Fibroblast of the conjunctiva (primary cell): Measurements from ENCODE around the gene KHDRBS1.
"Not testable (repeated sequence)": the region's sequence is repeated elsewhere in the genome, so short reads cannot be mapped to it uniquely, and the experiment has no call there.

Experiments
- DNase-seq: peaks from one replicate; pipeline ENCODE4 v3.0.0-alpha.2; 2010; ENCODE audit warnings: low read depth

The KHDRBS1 gene

DNA sequence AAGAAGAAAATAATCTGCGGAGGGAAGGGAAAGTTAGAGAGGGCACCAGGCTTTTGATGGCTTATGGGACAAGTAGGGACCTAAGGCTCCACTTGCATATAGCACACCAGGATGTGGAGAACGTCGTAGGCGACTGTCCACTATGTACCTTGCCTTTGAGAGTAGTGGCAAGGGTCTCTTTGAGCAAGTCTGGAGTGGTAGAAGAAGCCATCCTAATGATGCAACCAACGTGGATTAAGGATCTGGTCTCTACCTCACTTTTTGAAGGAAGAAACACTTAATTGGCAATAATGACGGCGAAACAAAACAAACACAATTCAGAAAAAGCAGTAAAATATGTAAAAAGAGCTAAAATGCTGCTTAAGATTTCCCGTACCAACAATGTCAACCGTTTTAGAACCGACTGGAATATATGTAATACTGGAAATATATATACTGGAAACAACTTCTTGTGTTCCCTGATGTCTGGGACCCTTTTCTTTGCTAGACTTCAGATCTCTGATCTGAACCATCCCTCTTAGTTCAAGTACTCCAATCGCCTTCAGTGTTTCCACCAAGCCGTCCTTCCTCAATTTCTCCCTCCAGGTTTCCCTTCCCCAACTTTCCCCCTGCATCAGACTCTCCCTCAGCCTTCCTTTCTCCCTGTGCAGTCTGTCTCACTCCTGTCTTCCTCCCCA, 821 bp upstream of the KHDRBS1 start:
- DNase-seq: no peak

DNA sequence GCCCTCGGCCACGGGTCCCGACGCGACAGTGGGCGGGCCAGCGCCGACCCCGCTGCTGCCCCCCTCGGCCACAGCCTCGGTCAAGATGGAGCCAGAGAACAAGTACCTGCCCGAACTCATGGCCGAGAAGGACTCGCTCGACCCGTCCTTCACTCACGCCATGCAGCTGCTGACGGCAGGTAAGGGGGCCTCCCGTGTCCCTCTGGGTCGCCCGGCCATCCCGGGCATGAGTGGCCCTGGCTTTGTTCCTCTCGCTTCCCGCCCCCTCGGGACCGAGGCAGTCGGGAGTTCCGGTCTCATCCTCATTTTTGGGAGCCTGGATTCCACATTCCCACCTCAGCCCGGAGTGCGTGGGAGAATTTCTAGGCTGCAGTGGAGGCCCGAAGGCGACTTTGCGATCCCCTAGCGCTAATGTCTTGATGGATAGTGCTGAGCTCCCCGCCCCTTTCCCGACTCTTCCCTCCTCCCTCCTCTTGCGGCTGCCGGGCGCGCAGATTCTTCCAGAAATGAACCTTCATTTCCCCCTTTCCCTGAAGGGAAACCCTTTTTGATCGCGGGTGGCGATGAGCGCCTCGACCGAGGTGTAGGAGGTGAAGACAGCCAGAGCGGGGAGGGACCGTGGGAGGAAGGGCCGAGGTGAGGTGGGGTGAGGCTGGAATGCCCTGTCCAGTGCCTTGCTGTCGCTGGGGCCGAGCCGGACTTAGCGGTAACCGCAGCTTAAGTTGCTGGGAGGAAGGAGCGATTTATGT, 705 bp downstream of the KHDRBS1 start:
- DNase-seq: no peak

DNA sequence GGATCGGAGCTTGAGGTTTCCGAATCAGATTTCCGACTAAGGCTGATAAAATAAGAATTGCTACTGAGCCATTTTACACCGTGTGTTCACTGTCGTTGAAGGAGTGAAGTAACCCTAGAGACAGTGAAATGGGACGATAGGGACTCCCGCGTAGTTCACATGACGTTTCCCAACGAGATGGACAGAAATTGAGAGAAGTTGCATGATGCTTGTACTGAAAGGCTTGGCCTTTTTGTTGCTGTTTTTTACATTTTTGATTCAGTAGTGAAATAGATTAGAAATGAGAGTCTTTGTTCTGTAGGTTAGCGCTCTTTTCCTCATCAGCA, 1.2 kb downstream of the KHDRBS1 start:
- DNase-seq: no peak

DNA sequence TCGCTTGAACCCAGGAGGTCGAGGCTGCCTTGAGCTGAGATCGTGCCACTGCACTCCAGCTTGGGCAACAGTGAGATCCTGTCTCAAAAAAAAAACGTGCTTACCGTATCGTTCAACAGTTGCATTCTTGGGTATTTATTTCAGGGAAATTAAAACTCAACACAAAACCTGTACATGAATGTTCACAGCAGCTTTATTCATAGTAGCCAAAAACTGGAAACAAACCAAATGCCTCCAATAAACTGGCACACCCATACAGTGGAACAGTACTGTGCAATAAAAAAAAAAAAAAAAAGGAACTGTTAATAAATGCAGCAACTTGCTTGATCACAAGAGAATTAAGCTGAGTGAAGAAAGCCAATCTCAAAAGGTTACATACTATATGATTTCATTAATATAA, 6.7 kb downstream of the KHDRBS1 start:
- no peak for DNase-seq

DNA sequence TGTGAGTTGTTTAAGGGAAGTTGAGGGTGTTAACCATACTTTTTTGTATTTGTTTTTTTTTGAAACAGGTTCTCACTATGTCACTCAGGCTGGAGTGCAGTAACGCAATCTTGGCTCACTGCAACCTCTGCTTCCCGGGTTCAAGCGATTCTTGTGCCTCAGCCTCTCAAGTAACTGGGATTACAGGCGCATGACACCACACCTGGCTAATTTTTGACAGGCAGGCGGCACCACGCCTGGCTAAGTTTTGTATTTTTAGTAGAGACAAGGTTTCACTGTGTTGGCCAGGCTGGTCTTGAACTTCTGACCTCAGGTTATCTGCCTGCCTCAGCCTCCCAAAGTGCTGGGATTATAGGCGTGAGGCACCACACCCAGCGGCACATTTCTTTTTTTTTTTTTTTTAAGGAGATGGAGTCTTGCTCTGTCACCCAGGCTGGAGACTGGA, 7.9 kb downstream of the KHDRBS1 start:
- not testable (repeated sequence) for DNase-seq

DNA sequence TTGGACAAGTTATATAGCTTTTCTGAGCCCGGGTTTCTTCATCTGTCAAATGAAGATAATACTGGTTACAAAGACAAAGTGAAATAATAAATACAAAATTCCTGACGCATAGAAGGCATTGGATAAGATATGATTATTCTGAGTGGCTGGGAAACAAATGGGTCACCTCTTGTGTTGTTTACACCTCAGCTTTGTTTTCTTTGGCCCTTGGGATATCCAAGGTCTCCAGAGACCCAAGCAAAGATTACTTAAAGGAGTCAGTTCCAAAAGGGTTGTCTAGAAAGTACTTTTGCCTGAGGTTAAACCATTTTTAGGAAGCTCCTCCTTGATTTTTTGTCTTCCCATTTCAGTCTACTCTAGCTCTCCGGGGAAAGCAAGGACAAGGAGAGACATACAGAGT, 9.7 kb downstream of the KHDRBS1 start:
- no peak for DNase-seq

DNA sequence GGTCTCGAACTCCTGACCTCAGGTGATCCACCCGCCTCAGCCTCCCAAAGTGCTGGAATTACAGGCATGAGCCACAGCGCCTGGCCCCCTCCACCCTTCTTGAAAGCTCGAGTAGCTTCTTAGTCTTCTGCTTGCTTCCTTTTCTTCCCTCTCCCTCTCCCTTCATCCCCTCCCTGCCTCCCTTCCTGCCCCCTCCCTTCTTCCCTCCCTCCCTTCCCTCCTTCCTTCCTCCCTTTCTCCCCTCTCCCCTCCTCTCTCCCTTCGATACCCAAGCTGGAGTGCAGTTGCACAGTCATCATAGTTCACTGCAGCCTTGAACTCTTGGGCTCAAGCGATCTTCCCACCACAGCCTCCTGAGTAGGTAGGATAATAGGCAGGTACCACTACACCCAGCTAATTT, 11.8 kb downstream of the KHDRBS1 start:
- DNase-seq: no peak

DNA sequence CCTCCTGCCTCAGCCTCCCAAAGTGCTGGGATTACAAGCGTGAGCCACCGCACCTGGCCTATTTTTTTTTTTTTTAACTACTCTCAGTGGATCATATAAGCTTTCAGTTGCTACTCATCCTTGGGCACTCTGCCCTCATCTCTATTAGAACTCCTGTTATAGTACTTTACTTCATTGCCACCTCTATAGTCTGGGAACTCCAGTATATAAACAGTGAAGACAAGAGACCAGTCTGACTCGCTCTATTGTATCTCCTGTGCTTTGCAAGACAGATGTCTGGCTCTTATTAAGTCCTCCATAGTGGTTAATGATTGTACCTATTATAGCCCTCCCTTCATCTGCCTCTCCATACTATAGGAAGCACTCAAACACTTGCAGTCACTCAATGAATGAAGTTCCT, 15.1 kb downstream of the KHDRBS1 start:
- DNase-seq: no peak

DNA sequence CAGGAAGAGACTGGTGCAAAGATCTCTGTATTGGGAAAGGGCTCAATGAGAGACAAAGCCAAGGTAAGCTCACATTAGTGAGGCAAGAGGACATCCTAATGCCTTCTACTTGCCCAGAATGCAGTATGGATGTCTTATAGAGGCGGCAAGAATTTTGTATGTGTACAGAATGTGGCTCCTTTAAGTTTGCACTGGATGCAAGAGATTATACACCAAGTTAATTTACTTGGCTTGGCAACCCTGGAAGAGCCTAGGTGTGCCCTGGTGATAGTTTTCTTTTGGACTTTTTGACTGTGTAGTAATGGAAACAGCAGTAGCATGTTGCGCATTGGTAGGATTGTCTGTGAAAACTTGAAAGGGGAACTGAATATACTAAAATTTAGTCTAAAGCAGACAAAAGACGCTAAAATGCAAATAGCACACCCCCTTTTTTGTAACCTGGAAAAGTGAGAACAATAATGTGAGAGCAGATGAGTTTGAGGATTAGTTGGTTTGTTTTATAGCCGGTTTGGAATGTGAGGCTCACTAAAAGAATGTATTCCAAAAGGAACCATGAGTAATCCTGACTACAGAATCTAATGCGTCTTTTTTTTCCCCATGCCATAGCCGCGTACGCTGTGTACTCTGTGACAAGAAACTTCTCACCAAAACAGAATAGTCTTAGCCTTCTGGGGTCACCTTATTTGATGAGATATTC, 18.1 kb downstream of the KHDRBS1 start:
- DNase-seq: no peak

DNA sequence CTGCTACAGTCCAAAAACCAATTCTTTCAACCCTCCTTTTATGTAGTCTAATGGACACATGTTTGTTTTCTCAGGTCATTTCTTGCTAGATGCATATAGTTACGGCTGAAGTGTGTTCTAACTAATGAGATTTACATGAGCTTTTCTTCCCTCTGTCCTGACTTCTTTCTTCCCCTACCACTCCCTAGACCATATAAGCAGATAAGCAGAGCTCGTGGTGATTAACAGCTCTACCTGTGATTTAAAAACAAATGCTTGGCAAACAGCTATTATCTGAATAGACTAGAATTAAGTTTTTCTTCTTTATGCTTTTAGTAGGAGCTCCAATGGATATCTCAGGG, 18.6 kb downstream of the KHDRBS1 start:
- no peak for DNase-seq

DNA sequence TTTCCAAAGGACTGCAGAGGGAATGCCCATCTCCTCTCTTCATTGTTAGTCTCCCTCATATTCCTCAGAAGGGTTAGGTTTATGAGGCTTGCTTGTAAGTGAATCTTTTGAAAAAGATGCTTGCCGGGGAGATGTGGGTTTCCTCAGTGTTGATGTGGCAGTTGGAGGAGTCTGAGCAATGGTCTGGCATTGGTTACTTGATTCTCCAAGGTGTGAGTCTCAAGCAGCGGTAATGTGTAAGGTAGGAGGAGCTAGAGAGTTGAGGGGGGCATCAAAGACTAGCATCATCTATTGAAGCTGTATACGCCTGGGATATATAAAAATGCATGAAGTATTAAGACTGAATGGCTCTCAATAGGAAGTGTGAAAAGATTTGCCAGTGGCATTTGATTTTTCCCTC, 21.5 kb downstream of the KHDRBS1 start:
- no peak for DNase-seq

DNA sequence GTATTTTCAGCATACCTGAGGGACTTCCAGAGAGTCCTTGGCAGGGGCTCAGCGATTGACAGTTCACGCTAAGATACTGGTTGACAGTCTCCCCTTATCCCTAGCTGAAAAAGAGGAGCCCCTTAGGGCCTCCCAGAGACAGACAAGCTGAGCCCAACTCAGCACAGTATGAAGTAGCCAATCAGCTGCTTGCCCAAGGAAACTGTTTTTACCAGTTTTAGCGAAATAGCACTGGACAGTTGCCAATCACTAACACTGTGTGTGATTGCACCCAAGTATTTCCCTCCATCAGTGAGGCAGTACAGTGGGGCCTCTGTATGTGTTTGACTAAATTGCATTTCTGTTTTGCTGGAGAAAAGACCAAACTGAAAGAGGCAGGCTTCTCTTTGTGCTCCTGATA, 27.0 kb downstream of the KHDRBS1 start:
- DNase-seq: no peak

DNA sequence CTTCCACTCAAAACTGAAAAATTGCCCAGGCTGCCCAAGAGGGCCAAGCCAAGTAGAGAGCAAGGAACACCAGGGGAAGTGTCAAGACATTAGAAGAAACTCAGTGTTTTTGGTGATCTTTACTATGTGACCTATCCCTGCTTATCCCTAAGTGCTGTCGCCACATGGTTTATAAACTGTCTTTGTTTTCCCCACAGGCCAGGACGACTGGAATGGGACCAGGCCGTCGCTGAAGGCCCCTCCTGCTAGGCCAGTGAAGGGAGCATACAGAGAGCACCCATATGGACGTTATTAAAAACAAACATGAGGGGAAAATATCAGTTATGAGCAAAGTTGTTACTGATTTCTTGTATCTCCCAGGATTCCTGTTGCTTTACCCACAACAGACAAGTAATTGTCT, 28.7 kb downstream of the KHDRBS1 start:
- no peak for DNase-seq

DNA sequence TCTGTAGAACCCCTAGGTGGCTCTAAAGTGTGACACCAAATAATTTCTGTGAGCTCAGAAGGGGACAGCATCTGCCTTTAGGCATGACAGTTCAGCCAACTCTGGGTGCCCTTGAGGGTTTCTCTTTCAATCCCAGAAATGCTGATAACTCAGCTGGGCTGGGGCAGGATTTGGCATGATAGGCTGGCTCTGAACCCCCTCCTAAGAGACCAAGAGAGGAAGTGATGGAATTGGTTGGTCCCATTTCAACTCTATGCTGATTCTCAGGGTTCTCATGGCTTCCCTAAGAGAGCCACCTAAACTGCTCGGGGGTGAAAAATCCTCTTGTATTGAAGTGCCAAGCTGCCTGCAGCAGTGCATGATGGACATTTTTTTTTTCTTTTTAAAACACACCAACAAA, 30.6 kb downstream of the KHDRBS1 start:
- DNase-seq: no peak

DNA sequence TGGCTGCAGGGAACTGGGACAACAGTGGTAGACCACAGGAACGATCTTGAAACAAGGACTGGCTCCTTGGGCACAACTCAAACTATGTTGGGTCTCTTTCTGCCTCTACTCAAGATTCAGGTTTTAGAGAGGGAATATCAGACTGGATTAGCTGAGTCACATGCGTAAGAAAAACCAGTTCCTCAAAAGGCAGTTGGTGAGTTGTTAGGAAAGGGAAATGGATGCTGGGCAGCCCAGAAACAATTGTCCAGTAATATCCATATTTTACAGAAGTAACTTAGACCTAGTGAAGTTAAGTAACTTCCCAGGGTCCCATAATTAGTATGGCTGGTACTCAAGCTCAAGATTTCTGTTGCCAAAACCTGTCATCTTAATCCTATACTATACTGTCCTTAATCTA, 32.1 kb downstream of the KHDRBS1 start:
- DNase-seq: no peak

DNA sequence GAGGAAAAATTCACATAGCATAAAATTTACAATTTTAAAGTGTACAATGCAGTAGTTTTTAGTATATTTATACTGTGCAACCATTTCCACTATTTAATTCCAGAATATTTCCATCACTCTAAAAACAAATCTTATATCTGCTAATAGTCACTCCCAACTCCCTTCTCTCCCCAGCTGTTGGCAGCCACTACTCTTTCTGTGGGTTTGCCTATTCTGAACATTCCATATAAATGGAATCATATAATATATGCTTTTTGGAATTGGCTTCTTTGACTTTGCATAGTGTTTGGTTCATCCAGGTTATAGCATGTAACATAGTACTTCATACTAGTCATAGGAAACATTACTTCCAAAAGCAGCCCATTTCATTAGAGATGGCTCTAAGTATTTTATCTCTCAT, 34.0 kb downstream of the KHDRBS1 start:
- no peak for DNase-seq

DNA sequence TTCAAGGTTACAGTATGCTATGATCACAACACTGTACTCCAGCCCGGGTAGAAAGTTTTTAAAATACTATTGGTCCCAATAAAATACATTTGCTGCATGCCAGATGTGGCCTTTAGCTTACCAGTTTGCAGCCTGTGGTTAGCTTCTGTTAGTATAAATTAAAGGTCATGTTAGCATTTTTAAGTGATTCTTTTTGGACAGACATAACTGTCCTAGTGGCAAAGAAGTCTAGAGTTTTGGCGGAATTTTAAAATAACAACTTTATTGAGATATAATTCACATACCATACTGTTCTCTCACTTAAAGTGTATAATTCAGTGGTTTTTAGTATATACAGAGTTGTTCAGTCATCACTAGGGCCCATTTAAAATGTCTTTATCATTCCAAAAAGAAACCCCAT, 34.8 kb downstream of the KHDRBS1 start:
- no peak for DNase-seq

DNA sequence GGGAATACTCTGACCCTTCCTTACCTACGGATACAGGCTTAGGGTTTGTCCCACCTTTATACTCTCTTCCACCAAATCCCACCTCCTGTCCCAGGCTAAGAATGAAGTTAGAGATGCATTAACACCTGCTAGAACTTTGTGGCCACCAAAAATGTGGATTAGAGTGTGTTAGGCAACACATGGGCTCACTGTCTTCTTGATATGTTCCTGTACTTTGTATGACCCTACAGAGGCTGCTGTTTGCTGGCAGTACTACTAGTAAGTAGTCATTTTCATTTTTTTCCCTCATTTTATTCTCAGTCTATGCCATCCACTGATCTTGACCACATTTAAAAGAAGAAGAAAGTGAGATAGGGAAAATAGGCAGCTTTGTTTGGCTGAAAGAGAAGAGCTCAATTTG, 38.0 kb downstream of the KHDRBS1 start:
- no peak for DNase-seq

DNA sequence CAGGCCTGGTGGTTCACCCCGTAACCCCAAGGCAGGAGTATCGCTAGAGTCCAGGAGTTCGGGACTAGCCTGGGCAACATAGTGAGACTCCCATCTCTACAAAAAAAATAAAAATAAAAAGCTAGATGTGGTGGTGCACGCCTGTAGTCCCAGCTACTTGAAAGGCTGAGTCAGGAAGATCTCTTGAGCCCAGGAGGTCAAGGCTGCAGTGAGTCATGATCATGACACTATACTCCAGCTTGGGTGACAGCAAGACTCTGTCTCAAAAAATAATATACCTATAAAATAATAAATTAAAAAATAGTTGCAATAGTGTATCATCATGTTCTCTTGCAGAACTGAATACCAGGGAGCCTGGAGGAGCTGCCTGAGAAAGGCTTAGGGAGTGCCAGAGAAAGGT, 39.2 kb downstream of the KHDRBS1 start:
- no peak for DNase-seq

DNA sequence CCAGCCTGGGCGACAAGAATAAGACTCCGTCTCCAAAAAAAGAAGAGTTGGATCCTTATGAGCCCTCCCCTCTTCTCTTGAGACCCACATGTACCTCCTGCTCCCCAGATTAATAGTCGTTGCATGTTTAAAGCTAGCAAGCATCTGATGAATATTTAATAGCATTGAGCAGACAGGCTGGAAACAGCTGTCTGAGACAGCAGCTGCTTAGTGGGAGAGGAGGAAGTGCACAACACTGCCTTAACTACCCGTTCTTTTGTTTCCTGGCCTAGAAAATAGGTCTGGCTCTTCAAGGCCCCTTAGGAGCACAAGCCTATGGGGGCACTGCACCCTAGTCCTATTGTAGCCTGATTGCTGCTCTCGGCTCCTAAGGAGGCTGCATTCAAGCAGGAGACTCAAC, 41.7 kb downstream of the KHDRBS1 start:
- no peak for DNase-seq

DNA sequence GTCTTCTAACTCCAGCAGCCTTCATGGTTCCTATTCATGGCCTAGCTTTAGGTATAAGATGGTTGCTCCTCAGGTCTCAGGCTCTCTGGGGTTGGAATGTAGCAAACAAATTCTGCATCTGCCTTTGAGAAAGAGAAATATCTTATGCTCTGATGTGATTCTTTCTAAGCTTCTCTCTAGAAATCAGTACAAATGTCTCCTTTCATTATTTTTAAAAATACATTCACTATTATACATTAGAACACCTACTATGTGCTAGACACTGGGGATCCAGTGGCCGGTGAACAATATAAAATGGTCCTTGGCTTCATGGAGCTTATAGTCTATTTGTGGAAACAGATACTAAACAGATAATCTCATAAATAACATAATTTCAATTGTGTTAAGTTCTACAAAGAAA, 42.9 kb downstream of the KHDRBS1 start:
- no peak for DNase-seq

DNA sequence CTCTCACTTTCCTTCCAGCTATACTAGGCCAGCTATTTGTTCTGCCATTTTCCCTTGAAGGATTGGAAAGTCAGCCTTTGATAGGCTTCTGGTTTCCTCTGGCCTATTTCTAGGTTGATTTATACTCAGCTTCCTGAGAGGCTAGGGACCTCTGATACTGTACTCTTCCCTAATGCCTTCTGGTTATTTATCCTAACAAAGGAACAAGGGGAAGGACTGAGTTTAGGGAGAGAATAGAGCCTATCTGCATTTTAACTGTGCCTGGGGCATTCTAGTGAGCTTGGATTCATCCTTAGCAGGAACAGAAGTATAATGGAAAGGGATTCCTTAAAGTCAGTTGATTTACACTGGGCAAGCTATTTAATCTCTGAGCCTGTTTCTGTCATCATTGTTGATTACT, 47.2 kb downstream of the KHDRBS1 start:
- no peak for DNase-seq

DNA sequence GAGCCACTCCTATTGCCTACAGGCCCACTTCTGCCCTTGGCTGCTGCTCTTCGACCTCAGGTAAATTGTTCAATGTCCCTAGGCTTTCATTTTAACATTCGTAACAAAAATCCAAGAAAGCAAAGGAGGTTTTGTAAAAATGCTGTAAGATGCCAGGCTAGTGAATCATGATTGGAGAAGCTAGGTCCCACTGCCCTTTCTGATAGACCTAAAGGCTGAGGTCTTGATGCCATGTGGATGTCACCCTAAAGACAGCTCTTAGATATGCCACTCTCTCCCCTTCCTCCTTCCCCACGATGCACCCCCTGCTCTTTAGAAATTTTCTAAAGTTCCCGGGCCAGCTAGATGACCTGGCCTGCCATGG, 49.2 kb downstream of the KHDRBS1 start:
- no peak for DNase-seq

DNA sequence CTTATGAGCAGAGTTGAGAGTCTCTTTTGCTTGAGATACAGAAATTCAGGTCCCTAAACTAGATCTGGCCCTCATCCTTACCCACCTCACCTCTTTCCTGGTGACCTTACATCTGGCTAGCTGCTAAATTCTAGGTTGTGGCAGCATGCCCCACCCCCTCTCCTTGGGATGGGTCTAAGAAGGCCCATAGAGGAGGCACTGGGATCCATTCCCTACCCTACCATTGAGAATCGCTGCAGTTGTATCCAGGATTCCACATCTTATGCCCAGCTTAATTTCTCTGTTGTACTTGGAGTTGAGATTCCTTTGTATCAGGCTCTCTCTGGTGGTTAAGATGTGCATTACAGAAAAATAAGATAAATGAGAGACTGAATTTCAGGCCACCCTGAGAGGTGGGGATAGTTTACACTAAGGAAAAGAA, 49.6 kb downstream of the KHDRBS1 start:
- DNase-seq: peak; percentile 66
